Ovary (tissue), 9 donors: Measurements from ENCODE around the gene IL18BP. TPM values are rescaled to one million over a fixed set of nuclear protein-coding genes. Genes with fewer than 3 reads are reported as not detected.

Experiments
- DNase-seq, 5 donors: peaks; one replicate each; pipeline ENCODE4 v3.0.0-alpha.2; 2019 to 2020
- H3K27ac ChIP-seq, 2 donors: fragments of 200-600 bp; one replicate each; pipeline versions ENCODE4 v1.5.1 to v1.8.0; 2019 to 2022
- H3K27me3 ChIP-seq: fragments of 200-600 bp; one replicate; pipeline ENCODE4 v1.8.0; 2022
- H3K36me3 ChIP-seq: fragments of 200-600 bp; sonication (generic); one replicate; pipeline ENCODE4 v1.5.1; 2019
- H3K4me1 ChIP-seq: one replicate; pipeline ENCODE4 v1.8.1; 2013; ENCODE audit warnings: mild to moderate bottlenecking, moderate library complexity; ENCODE audit not compliant: insufficient read depth
- H3K4me3 ChIP-seq: fragments of 200-600 bp; sonication (generic); one replicate; pipeline ENCODE4 v1.5.1; 2017
- H3K9me3 ChIP-seq, 2 donors: fragments of 200-600 bp in 1 of 2; sonication (generic) in 1 of 2; one replicate each; pipeline versions ENCODE4 v1.5.1 to v1.8.1; 2013 to 2019; ENCODE audit warnings: mild to moderate bottlenecking in 1 of 2, moderate library complexity in 1 of 2
- EP300 ChIP-seq: sonication (generic); formaldehyde crosslinking; IDR thresholded peaks from one replicate; pipeline ENCODE4 v1.6.1; 2017; ENCODE audit warnings: antibody characterized with exemption
- POLR2A ChIP-seq: fragments of 450-650 bp; IDR thresholded peaks from one replicate; pipeline ENCODE4 v1.6.1; 2017; ENCODE audit warnings: antibody characterized with exemption, mild to moderate bottlenecking, moderate library complexity
- WGBS, 3 donors: extraction: QIAGEN DNeasy Blood & Tissue Kit in 1 of 3; methylation state at CpG; one replicate each; pipeline versions ENCODE4 v1.1.5 to v1.1.7; 2013 to 2017; 5-methylcytosine and 5-hydroxymethylcytosine counted together
- intact Hi-C, 4 donors: fragments of 100-400 bp; cut with DNase I; formaldehyde crosslinking; loops; one replicate each; pipeline versions ENCODE4 v1.11.0 to v1.15.1; 2022 to 2023
- polyA plus RNA-seq, 2 donors: library from polyadenylated mRNA; stranded (reverse); fragments of 200-250 nt in 1 of 2; fragments of 350-450 nt in 1 of 2; fragmentation: Illumina TruSeq in 1 of 2; extraction: RNeasy Lipid Tissue Mini Kit (QIAGEN cat#74804) in 1 of 2; gene quantifications; one replicate each; pipeline ENCODE4 v1.2.3, GENCODE V29; 2013 to 2014
- small RNA-seq: library from RNA; depleted of rRNA; stranded (forward); fragments of <200 nt; gene quantifications from one replicate; pipeline ENCODE3, GENCODE V24; 2016
- total RNA-seq, 7 donors: library from RNA; depleted of rRNA in 2 of 7; stranded (reverse); fragments of >200 nt in 2 of 7; fragmentation: NEBNext Ultra II Directional in 3 of 7; extraction: Animal tissue kit (Norgen Biotek cat#: 25700) in 3 of 7; gene quantifications; one replicate each; pipeline versions ENCODE4 v1.1.0 to v1.2.4, GENCODE V29; 2016 to 2023
- TF ChIP-seq, protein P1 (sequence below), 3 donors: fragments of 450-650 bp in 2 of 3; fragments of 200-600 bp in 1 of 3; IDR thresholded peaks; one replicate each; pipeline versions ENCODE4 v1.5.1 to v1.8.0; 2016 to 2022; ENCODE audit warnings: antibody characterized with exemption in 3 of 3, mild to moderate bottlenecking in 1 of 3
- donor health status: DM: no; HTN: no; CAD: no; lungs with moderate emphysema.
- donor health status: DM: no; HTN: no; CAD: no.
- donor health status: Bipolar disorder and iron deficiency.
- donor health status: DM: yes; HTN: yes; CAD: no.
- donor health status: DM: no; HTN: no; CAD: no.
- donor health status: DM: yes; HTN: yes; CAD: no.

Gene IL18BP
- total and polyA plus RNA-seq, 9 donors: 4.6 to 17.1 (median 8.8) TPM

DNA sequence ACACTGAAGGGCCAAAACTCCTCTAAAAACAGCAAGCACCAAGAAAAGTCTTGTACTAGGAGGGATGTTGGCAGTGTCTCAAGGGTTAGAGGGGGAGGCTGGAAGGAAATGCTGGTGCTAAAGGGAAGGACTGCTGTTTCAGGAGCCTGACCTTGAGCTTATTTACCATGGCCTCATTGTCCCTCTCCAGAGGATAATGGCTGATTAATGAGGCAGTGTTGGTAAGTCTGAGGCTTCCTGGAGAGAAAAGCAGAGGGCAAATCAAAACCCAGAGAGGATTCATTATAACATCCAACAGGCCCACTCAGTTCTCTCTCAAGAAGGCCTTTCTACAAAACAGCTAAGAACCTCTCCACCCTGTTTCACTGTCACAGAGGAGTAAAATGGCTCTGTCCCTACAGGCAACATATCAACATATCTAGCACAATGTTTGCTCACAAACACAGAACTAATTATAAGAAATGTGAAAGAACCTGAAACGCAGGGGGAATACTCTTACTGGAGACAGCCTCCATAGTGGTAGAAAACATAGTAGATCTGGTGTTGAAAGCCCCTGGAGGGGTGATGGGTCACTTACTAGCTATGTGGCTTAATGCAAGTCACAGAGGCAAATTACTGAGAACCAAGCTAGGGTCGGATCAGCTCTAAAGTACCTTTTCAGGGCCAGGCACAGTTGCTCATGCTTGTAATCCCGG, 50.2 kb downstream of the IL18BP start:
- intact Hi-C loops: no loop called here
- no peaks in the 10 kb centered on the region for H3K9me3 ChIP-seq
- no peaks in the 10 kb centered on the region for H3K27me3 ChIP-seq
- H3K27ac ChIP-seq: peak overlapping the region in 1 of 2 donors; percentile 52
- H3K36me3 ChIP-seq: no peaks in the 10 kb centered on the region
- no peak for TF ChIP-seq POLR2A
- TF ChIP-seq, protein P1, sequence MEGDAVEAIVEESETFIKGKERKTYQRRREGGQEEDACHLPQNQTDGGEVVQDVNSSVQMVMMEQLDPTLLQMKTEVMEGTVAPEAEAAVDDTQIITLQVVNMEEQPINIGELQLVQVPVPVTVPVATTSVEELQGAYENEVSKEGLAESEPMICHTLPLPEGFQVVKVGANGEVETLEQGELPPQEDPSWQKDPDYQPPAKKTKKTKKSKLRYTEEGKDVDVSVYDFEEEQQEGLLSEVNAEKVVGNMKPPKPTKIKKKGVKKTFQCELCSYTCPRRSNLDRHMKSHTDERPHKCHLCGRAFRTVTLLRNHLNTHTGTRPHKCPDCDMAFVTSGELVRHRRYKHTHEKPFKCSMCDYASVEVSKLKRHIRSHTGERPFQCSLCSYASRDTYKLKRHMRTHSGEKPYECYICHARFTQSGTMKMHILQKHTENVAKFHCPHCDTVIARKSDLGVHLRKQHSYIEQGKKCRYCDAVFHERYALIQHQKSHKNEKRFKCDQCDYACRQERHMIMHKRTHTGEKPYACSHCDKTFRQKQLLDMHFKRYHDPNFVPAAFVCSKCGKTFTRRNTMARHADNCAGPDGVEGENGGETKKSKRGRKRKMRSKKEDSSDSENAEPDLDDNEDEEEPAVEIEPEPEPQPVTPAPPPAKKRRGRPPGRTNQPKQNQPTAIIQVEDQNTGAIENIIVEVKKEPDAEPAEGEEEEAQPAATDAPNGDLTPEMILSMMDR (IDR thresholded peaks at IDR 0.05): no peak
- no peak for TF ChIP-seq EP300
- H3K4me1 ChIP-seq: peaks cover 14% of the 10 kb centered on the region
- peak; percentile 49 to 62 (median 51) for DNase-seq
- H3K4me3 ChIP-seq: no peak overlapping the region
- WGBS, 3 donors: 78 to 79% (median 78%) methylated on average over 3 of the region's 3 CpGs

Small RNA genes within 50 kb of the gene (small RNA-seq; reads per million reads assigned to genes)
- gene RNU6-72P: not detected

Other genes with a start within 250 kb of the IL18BP start
- gene DEFB108B, start 165.7 kb upstream of the IL18BP start, total RNA-seq: not detected
- gene DEFB108B, start 165.7 kb upstream of the IL18BP start, polyA plus RNA-seq: not detected
- not detected for gene DEFB131B, start 120.5 kb upstream of the IL18BP start, total RNA-seq
- gene DEFB131B, start 120.5 kb upstream of the IL18BP start, polyA plus RNA-seq: not detected
- gene XNDC1N, start 70.3 kb upstream of the IL18BP start, total RNA-seq: 10 to 100 TPM in 5 of 7 donors, 1 to 10 TPM in 2; 8.6 to 13.9 (median 10.6) TPM
- 1 to 10 TPM; 3.5 to 5.3 TPM for gene XNDC1N, start 70.3 kb upstream of the IL18BP start, polyA plus RNA-seq
- 10 to 100 TPM; 17.4 to 32.2 (median 27.0) TPM for gene RNF121, start 69.9 kb upstream of the IL18BP start, total RNA-seq
- gene RNF121, start 69.9 kb upstream of the IL18BP start, polyA plus RNA-seq: 10 to 100 TPM; 22.1 to 28.8 TPM
- 100 to 1,000 TPM; 190 to 270 (median 252) TPM for gene NUMA1, start 81.6 kb downstream of the IL18BP start, total RNA-seq
- 100 to 1,000 TPM; 156 to 235 TPM for gene NUMA1, start 81.6 kb downstream of the IL18BP start, polyA plus RNA-seq
- gene LRRC51, start 81.9 kb downstream of the IL18BP start, total RNA-seq: 10 to 100 TPM in 3 of 7 donors, 1 to 10 TPM in 4; 7.2 to 21.0 (median 9.5) TPM
- gene LRRC51, start 81.9 kb downstream of the IL18BP start, polyA plus RNA-seq: 10 to 100 TPM in 1 of 2 donors, 1 to 10 TPM in 1; 9.6 to 20.9 TPM
- gene LAMTOR1, start 104.4 kb downstream of the IL18BP start, total RNA-seq: 10 to 100 TPM; 64.0 to 99.7 (median 71.0) TPM
- 100 to 1,000 TPM; 110 to 118 TPM for gene LAMTOR1, start 104.4 kb downstream of the IL18BP start, polyA plus RNA-seq
- gene TOMT, start 107.0 kb downstream of the IL18BP start, total RNA-seq: not detected
- gene TOMT, start 107.0 kb downstream of the IL18BP start, polyA plus RNA-seq: not detected
- gene ANAPC15, start 113.8 kb downstream of the IL18BP start, total RNA-seq: 10 to 100 TPM; 11.1 to 28.4 (median 20.8) TPM
- gene ANAPC15, start 113.8 kb downstream of the IL18BP start, polyA plus RNA-seq: 10 to 100 TPM; 30.5 to 44.4 TPM
- not detected for gene FOLR3, start 136.8 kb downstream of the IL18BP start, total RNA-seq
- gene FOLR3, start 136.8 kb downstream of the IL18BP start, polyA plus RNA-seq: not detected
- 100 to 1,000 TPM in 1 of 7 donors, 10 to 100 TPM in 1, 1 to 10 TPM in 3, under 1 TPM in 1, not detected in 1; 0.35 to 108 (median 4.3) TPM for gene FOLR1, start 193.2 kb downstream of the IL18BP start, total RNA-seq
- gene FOLR1, start 193.2 kb downstream of the IL18BP start, polyA plus RNA-seq: 10 to 100 TPM in 1 of 2 donors, under 1 TPM in 1; 0.31 to 10.3 TPM
- 10 to 100 TPM in 3 of 7 donors, 1 to 10 TPM in 4; 2.4 to 14.1 (median 10.0) TPM for gene FOLR2, start 217.9 kb downstream of the IL18BP start, total RNA-seq
- gene FOLR2, start 217.9 kb downstream of the IL18BP start, polyA plus RNA-seq: 10 to 100 TPM; 15.5 to 45.7 TPM
- gene INPPL1, start 225.9 kb downstream of the IL18BP start, total RNA-seq: 100 to 1,000 TPM in 5 of 7 donors, 10 to 100 TPM in 2; 48.4 to 208 (median 136) TPM
- gene INPPL1, start 225.9 kb downstream of the IL18BP start, polyA plus RNA-seq: 10 to 100 TPM; 77.3 to 86.6 TPM
- gene PHOX2A, start 245.3 kb downstream of the IL18BP start, total RNA-seq: not detected
- gene PHOX2A, start 245.3 kb downstream of the IL18BP start, polyA plus RNA-seq: not detected